Activated gamma-delta T cell treated with Interleukin-2 at 50 U/mL for 16 hours (primary cell): ENCODE data around the gene REEP6.

ENCODE experiments used
- DNase-seq: peaks from one replicate; pipeline ENCODE4 v3.0.0-alpha.2; 2020

Gene REEP6

DNA sequence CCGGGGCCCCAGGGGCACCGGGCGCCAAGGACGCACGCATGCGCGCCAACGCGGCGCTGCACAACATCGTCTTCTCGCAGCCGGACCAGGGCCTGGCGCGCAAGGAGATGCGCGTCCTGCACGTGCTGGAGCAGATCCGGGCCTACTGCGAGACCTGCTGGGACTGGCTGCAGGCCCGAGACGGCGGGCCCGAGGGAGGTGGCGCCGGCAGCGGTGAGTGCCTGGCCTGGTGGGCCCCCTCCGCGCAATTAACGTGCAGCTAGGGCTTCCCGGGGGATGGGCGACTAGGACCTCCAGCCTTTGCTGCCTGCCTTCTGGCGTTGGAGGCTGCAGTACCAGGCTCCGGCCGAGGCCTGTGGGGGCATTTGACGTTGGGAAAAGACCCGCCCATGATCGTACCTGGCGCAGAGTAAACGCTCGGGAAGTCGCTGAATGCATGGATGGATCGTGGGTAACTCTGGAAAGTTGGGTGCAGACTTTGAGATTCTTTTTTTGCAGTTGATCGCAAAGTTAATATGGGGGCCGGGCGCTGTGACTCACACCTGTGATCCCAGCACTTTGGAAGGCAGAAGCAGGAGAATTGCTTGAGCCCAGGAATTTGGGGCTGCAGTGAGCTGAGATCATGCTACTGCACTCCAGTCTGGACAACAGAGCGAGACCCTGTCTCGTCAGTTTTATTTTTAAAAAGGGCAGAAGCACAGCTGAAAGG lies 33.8 kb upstream of the REEP6 start:
- no peak for DNase-seq

- no peak for DNase-seq
Measured at GRCh38 chr19:1457892-1458291, 33.1 kb upstream of the REEP6 start.

- DNase-seq = no peak
Measured at GRCh38 chr19:1459479-1459878, 31.5 kb upstream of the REEP6 start.

DNA sequence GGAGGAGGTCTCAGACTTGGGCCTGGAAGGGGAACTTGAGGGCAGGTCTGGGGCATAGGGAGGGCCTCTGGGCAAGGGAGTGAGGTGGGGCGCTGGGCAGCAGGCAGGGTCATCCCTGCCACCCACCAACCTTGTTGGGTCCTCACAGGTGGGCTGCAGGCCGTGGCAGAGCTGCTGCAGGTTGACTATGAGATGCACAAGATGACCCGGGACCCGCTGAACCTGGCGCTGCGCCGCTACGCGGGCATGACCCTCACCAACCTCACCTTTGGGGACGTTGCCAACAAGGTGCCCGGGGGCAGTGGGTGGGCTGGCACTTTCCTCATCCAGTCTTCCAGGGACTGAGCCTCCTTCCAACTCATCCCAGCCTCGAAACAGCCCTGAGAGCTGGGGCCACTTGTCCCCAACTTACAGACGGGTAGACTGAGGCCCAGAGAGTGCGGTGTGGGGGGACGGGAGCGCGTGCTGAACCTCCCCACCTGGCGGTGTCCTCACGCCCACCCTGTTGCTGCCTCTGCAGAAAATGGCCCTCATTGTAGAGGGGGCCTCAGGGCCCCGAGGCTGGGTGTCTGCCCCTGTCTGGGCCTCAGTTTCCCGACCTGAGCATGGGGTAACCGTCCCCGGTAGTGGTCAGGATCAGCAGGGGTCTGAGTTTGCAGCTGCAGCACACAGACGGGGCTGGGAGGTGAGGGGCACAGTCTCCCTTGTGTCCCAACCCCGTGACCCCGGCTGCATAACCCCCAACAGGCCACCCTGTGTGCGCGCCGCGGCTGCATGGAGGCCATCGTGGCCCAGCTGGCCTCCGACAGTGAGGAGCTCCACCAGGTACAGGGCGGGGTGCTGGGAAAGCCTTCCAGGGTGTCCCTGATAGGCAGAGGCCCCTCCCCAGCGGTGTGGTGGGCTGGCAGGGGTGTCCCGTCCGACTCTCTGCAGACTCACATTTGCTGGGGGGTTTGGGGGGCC lies 30.7 kb upstream of the REEP6 start:
- DNase-seq = no peak

GRCh38 chr19:1461862-1462261 lies 29.1 kb upstream of the REEP6 start:
- no peak for DNase-seq

GRCh38 chr19:1465191-1466016 lies 25.6 kb upstream of the REEP6 start:
- DNase-seq = no peak

- DNase-seq = no peak
Measured at GRCh38 chr19:1466018-1466460, 24.9 kb upstream of the REEP6 start.

GRCh38 chr19:1466461-1467214 lies 24.3 kb upstream of the REEP6 start:
- DNase-seq = no peak

DNA sequence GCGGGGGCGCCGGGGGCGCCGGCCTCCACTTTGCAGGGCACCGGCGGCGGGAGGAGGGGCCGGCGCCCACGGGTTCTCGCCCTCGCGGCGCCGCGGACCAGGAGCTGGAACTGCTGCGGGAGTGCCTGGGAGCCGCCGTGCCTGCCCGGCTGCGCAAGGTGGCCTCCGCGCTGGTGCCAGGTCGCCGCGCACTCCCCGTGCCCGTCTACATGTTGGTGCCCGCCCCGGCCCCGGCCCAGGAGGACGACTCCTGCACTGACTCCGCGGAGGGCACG lies 23.8 kb upstream of the REEP6 start:
- no peak for DNase-seq

- no peak for DNase-seq
Measured at GRCh38 chr19:1467490-1468273, 23.3 kb upstream of the REEP6 start.

DNA sequence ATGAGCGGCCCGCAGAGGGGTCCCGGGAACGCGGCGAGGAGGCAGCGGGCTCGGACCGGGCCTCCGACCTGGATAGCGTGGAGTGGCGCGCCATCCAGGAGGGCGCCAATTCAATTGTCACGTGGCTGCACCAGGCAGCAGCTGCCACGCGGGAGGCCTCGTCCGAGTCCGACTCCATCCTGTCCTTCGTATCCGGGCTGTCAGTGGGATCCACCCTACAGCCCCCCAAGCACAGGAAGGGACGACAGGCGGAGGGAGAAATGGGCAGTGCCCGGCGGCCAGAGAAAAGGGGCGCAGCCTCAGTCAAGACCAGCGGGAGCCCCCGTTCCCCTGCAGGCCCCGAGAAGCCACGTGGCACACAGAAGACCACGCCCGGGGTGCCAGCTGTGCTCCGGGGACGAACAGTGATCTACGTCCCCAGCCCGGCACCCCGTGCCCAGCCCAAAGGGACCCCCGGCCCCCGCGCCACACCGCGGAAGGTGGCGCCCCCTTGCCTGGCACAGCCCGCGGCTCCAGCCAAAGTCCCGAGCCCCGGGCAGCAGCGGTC lies 22.6 kb upstream of the REEP6 start:
- DNase-seq = no peak

DNA sequence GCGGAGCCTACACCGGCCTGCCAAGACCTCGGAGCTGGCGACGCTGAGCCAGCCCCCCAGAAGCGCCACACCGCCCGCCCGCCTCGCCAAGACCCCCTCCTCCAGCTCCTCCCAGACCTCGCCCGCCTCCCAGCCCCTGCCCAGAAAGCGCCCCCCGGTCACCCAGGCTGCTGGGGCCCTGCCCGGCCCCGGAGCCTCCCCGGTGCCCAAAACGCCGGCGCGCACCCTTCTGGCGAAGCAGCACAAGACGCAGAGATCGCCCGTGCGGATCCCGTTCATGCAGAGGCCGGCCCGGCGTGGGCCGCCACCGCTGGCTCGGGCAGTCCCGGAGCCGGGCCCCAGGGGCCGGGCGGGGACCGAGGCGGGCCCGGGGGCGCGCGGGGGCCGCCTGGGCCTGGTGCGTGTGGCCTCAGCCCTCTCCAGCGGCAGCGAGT lies 22.1 kb upstream of the REEP6 start:
- DNase-seq = no peak

GRCh38 chr19:1469255-1470054 lies 21.5 kb upstream of the REEP6 start:
- no peak for DNase-seq

DNA sequence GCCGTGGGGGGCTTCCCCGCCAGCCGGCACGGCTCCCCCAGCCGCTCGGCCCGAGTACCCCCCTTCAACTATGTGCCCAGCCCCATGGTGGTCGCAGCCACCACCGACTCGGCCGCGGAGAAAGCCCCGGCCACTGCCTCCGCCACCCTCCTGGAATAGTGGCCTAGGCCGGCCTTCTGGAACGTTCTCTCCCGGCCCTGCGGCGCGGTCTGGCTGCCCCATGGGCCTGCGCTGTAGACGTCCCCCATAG lies 21.0 kb upstream of the REEP6 start:
- no peak for DNase-seq

DNA sequence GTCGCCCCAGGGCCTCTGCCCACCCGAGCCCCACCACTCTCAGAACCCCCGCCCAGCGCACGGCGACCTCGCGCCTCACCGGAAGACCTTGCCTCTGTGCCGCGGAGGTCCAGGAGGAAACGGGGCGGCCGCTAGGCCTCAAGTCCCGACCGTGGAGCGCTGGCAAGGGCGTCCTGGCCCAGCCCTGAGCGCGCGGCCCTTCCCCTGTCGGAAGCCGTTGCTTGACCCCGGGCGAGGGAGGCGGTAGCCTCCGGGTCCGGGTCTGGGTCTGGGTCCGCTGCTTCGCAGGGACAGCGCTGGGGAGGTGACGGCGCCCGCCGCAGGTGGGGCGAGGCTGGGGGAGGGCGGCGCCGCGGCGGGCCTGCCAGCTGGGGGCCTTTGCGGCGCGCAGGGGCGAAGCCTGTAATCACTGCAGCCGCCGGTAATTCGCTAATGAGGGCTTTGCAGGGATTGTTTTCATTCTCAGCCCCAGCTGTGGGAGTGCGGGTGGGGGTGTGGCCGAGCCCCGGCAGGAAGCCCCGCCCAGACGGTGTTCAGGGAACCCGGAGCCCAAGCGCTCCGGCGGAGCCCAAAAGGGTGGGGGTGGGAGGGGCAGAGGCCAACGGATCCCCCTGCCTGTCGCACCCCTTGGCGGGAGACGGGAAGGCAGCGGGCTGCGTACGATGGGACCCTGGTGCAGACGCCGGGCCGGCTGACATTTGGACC lies 20.5 kb upstream of the REEP6 start:
- peak; percentile 65 for DNase-seq

GRCh38 chr19:1471010-1471514 lies 19.9 kb upstream of the REEP6 start:
- no peak for DNase-seq

DNA sequence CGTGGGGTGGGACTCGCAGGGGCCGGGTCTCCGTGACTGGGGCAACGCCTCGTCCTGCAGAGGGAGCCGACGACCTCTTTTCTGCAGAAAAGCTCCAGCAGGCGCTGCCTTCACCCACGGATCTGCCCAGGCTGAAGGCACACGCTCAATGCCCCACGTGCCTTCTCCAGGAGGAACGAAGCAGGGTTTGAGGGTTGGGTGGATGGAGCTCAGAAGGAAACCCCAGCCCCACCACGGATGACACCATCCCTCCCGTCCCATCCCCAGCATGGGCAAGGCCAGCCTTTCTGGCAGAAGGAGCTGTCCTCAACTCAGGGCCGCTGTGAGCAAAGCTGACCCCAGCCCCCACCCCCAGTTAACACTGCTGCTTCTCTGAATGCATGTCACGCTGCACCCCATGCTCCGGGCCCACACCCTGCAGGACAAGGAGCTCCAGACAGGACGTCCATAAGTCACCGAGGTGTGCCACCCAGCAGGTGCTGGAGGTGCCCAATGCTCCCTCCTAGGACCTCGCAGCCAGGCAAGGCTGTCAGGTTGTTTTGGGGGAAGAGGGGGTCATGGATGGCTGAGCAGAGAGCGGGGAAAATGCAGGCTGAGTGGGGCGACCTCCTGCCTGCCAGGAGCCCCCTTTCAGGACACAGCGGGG lies 19.3 kb upstream of the REEP6 start:
- DNase-seq = no peak

DNA sequence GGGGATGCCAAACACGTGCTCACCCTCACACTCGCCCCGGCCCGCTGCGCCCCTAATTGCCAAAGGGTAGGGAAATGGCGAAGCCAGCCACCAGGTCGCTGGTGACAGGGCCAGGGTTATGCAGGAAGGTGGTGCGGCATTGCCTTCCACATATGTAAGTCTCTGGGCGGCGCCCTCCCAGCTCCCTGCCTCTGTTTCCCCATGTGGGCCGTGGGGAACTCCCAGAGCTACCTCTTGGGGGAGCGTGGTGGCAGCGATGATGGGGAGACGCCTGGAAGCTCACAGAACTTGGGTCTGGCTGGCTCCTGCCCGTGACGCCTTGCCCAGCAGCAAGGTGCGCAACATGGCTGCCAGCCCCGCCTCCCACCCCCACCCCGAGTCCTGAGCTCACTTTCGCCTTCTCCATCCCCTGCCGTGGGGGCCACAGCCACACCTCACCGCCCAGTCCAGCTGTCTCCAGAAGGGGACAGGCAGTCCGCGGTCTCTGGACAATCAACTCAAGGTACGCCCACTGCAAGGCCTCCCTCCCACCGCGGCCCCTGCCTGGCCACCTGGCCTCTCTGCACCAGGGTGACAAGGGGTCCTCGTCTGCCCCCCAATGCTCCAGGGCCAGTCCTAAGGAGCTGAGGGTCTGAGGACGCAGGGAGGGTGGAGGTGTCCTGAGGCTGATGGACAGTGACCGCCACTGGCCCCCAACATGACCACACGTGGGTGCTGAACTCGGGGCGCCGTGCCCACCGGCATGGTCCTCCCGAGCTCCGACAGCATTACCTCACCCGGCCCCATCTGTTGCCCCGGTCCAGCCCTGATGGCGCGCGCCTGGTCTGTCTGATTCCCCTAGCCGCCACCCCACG lies 18.5 kb upstream of the REEP6 start:
- no peak for DNase-seq
